HG03575 (cell line): ENCODE measurements around the gene LLGL2.

ENCODE experiments used
- ATAC-seq: cut with Tn5 transposase; IDR thresholded peaks from one replicate; pipeline ENCODE4 v1.9.1; 2021; ENCODE audit not compliant: unreplicated experiment, insufficient number of reproducible peaks, low FRiP score; ENCODE audit errors: extremely low read depth

Gene LLGL2

GRCh38 chr17:75542229-75542628, 16.7 kb downstream of the LLGL2 start:
- ATAC-seq: no peak

- ATAC-seq: no peak
These were observed 17.3 kb downstream of the LLGL2 start for GRCh38 chr17:75542728-75543336.

- no peak for ATAC-seq
These were observed 18.8 kb downstream of the LLGL2 start for GRCh38 chr17:75544250-75544649.

GRCh38 chr17:75546181-75546580, 20.7 kb downstream of the LLGL2 start:
- ATAC-seq: no peak

- ATAC-seq: no peak
These were observed 21.6 kb downstream of the LLGL2 start for GRCh38 chr17:75547091-75547490.

GRCh38 chr17:75548813-75549212, 23.3 kb downstream of the LLGL2 start:
- ATAC-seq: no peak

GRCh38 chr17:75549246-75550138, 24.0 kb downstream of the LLGL2 start:
- ATAC-seq: no peak

GRCh38 chr17:75550139-75550465, 24.6 kb downstream of the LLGL2 start:
- no peak for ATAC-seq

- ATAC-seq: no peak
These were observed 25.8 kb downstream of the LLGL2 start for GRCh38 chr17:75551266-75551665.

GRCh38 chr17:75552425-75553294, 27.2 kb downstream of the LLGL2 start:
- ATAC-seq: no peak

GRCh38 chr17:75553295-75554110, 28.0 kb downstream of the LLGL2 start:
- ATAC-seq: no peak

GRCh38 chr17:75555679-75556153, 30.2 kb downstream of the LLGL2 start:
- no peak for ATAC-seq

GRCh38 chr17:75557075-75557851, 31.8 kb downstream of the LLGL2 start:
- no peak for ATAC-seq

GRCh38 chr17:75557852-75558665, 32.6 kb downstream of the LLGL2 start:
- ATAC-seq: no peak

GRCh38 chr17:75558666-75559530, 33.4 kb downstream of the LLGL2 start:
- no peak for ATAC-seq

- ATAC-seq: no peak
These were observed 34.5 kb downstream of the LLGL2 start for GRCh38 chr17:75559958-75560533.
